Measurements from ENCODE around the gene BCAS3.
A peak's percentile ranks its signal among the peaks of the same experiment; 100 is the strongest.
"Not testable (repeated sequence)": the region's sequence is repeated elsewhere in the genome, so short reads cannot be mapped to it uniquely, and the experiment has no call there.

BCAS3 gene

DNA sequence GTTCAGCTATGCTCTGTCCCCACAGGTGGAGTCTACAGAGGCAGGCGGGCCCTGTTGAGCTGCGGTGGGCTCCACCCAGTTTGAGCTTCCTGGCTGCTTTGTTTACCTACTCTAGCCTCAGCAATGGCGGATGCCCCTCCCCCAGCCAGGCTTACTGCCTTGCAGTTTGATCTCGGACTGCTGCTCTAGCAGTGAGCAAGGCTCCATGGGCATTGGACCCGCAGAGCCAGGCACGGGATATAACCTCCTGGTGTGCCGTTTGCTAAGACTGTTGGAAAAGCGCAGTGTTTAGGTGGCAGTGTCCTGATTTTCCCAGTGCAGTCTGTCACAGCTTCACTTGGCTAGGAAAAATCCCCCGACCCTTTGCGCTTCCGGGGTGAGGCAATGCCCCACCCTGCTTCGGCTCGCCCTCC is 89.1 kb downstream of the BCAS3 start:
- DNase-seq (ENCODE audit: insufficient read length, low spot score) = no peak
- no peak for FAIRE-seq
- TF ChIP-seq PAX5 (IDR thresholded peaks at IDR 0.05; ENCODE audit: insufficient read depth, low read length, severe bottlenecking) (no peak), TAF1 (IDR thresholded peaks at IDR 0.05; ENCODE audit: low read depth, low read length) (no peak), POU2F2 (IDR thresholded peaks at IDR 0.05; ENCODE audit: low read depth, low read length) (no peak), POLR2A (IDR thresholded peaks at IDR 0.05; ENCODE audit: low read depth, low read length) (no peak), SPI1 (IDR thresholded peaks at IDR 0.05; ENCODE audit: low read depth, low read length) (no peak), POLR2AphosphoS5 (IDR thresholded peaks at IDR 0.05; ENCODE audit: low read depth, low read length) (no peak)

DNA sequence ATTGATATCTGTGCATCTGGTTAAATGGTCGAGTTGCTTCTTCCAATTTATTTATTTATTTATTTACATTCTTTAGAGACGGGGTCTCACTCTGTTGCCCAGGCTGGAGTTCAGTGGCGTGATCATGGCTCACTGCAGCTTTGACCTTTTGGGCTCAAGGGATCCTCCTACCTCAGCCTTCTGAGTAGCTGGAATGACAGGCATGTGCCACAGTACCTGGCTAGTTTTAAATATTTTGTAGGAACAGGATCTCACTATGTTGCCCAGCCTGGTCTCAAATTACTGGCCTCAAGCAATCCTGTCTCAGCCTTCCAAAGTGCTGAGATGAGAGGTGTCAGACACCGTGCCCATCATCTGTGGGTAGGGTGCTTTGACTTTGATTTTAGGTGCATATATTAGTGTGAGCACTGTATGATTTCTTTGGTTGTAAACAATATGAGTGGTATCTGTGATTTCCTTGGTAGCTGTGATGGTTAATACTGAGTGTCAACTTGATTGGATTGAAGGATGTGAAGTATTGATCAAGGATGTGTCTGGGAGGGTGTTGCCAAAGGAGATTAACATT is 90.2 kb downstream of the BCAS3 start:
- FAIRE-seq (no peak), DNase-seq (ENCODE audit: insufficient read length, low spot score) (no peak)

DNA sequence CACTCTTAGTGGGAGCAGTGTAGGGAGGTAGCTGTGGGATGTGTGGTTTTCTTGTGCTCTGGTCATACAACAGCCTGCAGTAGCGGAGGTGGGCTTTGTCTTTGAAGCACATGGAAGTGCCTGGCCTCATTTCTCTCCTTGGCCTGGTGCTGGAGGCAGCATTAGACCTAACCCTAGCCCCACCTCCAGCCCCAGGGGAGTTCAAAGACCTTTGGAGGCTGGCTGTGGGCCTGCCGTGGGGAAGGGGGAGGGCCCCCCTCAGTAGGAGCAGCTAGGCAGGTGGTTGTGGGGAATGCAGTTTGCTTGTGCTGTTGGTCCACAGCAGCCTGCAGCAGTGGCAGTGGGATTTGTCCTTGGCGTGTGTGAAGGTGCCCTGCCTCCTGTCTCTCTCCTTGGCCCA is 91.7 kb downstream of the BCAS3 start:
- no peak for FAIRE-seq
- DNase-seq (ENCODE audit: insufficient read length, low spot score) = no peak

More for the DNA sequence above, 90.2 kb downstream of the BCAS3 start:
- no peak for TF ChIP-seq SPI1 (IDR thresholded peaks at IDR 0.05; ENCODE audit: low read depth, low read length)
- TF ChIP-seq PAX5 (IDR thresholded peaks at IDR 0.05; ENCODE audit: insufficient read depth, low read length, severe bottlenecking) = no peak

DNA sequence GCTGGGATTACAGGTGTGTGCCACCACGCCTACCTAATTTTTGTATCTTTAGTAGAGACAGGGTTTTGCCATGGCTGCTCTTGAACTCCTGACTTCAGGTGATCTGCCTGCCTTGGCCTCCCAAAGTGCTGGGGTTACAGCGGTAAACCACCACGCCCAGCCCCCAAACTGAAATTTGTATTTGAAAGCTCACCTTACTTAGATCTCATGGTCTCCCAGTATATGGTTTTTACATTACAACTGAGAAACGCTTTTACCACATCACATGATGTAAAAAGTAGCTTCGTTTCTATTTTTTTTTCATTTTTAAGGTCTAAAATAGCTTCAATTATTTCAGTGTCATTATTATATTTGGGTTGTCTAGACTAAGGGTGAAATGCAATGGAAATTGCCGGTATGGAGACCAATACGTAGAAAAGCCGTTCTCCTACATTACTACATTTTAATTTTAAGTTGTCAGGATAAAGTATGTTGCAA is 93.3 kb downstream of the BCAS3 start:
- TF ChIP-seq PAX5 (IDR thresholded peaks at IDR 0.05; ENCODE audit: insufficient read depth, low read length, severe bottlenecking) = no peak
- no peak for TF ChIP-seq POU2F2 (IDR thresholded peaks at IDR 0.05; ENCODE audit: low read depth, low read length)
- no peak for TF ChIP-seq TAF1 (IDR thresholded peaks at IDR 0.05; ENCODE audit: low read depth, low read length)
- TF ChIP-seq POLR2AphosphoS5 (IDR thresholded peaks at IDR 0.05; ENCODE audit: low read depth, low read length) = no peak
- TF ChIP-seq SPI1 (IDR thresholded peaks at IDR 0.05; ENCODE audit: low read depth, low read length) = no peak
- no peak for TF ChIP-seq POLR2A (IDR thresholded peaks at IDR 0.05; ENCODE audit: low read depth, low read length)
- DNase-seq (ENCODE audit: insufficient read length, low spot score) = no peak
- FAIRE-seq = no peak

More for the DNA sequence above, 91.7 kb downstream of the BCAS3 start:
- TF ChIP-seq POLR2A (IDR thresholded peaks at IDR 0.05; ENCODE audit: low read depth, low read length) (no peak), PAX5 (IDR thresholded peaks at IDR 0.05; ENCODE audit: insufficient read depth, low read length, severe bottlenecking) (no peak), POLR2AphosphoS5 (IDR thresholded peaks at IDR 0.05; ENCODE audit: low read depth, low read length) (no peak), SPI1 (IDR thresholded peaks at IDR 0.05; ENCODE audit: low read depth, low read length) (no peak), POU2F2 (IDR thresholded peaks at IDR 0.05; ENCODE audit: low read depth, low read length) (no peak), TAF1 (IDR thresholded peaks at IDR 0.05; ENCODE audit: low read depth, low read length) (no peak)

DNA sequence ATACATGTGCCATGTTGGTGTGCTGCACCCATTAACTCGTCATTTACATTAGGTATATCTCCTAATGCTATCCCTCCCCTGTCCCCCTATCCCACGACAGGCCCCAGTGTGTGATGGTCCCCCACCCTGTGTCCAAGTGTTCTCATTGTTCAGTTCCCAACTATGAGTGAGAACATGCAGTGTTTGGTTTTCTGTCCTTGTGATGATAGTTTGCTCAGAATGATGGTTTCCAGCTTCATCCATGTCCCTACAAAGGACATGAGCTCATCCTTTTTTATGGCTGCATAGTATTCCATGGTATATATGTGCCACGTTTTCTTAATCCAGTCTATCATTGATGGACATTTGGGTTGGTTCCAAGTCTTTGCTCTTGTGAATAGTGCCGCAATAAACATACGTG is 94.0 kb downstream of the BCAS3 start:
- FAIRE-seq; DNase-seq (ENCODE audit: insufficient read length, low spot score): not testable (repeated sequence)

DNA sequence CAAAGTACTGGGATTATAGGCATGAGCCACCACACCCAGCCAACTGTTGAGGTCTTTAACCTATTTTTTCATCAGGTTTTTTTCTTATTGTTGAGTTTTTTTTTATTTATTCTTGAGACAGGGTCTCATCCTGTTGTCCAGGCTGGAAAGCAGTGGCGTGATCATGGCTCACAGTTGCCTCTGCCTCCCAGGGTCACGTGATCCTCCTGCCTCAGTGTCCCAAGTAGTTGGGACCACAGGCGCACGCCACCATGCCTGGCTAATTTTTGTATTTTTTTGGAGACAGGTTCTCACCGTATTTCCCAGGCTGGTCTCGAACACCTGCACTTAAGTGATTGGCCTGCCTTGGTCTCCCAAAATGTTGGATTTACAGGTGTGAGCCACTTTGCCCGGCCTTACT is 95.9 kb downstream of the BCAS3 start:
- FAIRE-seq (no peak), DNase-seq (ENCODE audit: insufficient read length, low spot score) (no peak)
- TF ChIP-seq PAX5 (IDR thresholded peaks at IDR 0.05; ENCODE audit: insufficient read depth, low read length, severe bottlenecking) (no peak), POLR2A (IDR thresholded peaks at IDR 0.05; ENCODE audit: low read depth, low read length) (no peak), POU2F2 (IDR thresholded peaks at IDR 0.05; ENCODE audit: low read depth, low read length) (no peak), SPI1 (IDR thresholded peaks at IDR 0.05; ENCODE audit: low read depth, low read length) (no peak), POLR2AphosphoS5 (IDR thresholded peaks at IDR 0.05; ENCODE audit: low read depth, low read length) (no peak), TAF1 (IDR thresholded peaks at IDR 0.05; ENCODE audit: low read depth, low read length) (no peak)

DNA sequence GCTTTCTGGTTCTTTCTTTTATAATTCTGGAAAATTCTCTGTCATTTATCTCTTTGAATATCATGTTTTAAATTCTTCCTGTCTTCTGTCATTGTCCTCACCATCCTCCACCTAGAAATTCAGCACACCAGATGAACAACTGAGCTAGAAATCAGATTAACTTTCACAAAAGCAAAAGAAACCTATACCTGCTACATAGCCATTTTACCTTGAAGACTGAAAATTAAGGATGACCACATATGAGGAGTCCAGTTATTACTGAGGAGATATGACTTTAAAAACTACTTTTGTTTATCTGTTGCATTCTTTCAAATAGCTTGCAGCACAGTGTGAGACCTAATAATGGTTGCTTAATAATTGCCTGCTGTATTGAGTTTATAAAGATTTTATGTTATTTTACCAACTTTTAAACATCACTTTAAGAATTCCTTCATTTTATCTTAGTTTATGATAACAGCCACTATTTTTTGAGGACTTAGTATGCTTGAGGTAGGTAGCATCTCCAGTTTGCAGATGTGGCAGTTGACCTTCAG is 104.3 kb downstream of the BCAS3 start:
- FAIRE-seq (no peak), DNase-seq (ENCODE audit: insufficient read length, low spot score) (no peak)
- TF ChIP-seq TAF1 (IDR thresholded peaks at IDR 0.05; ENCODE audit: low read depth, low read length) (no peak), POLR2AphosphoS5 (IDR thresholded peaks at IDR 0.05; ENCODE audit: low read depth, low read length) (no peak), SPI1 (IDR thresholded peaks at IDR 0.05; ENCODE audit: low read depth, low read length) (no peak), POU2F2 (IDR thresholded peaks at IDR 0.05; ENCODE audit: low read depth, low read length) (no peak), POLR2A (IDR thresholded peaks at IDR 0.05; ENCODE audit: low read depth, low read length) (no peak), PAX5 (IDR thresholded peaks at IDR 0.05; ENCODE audit: insufficient read depth, low read length, severe bottlenecking) (no peak)

DNA sequence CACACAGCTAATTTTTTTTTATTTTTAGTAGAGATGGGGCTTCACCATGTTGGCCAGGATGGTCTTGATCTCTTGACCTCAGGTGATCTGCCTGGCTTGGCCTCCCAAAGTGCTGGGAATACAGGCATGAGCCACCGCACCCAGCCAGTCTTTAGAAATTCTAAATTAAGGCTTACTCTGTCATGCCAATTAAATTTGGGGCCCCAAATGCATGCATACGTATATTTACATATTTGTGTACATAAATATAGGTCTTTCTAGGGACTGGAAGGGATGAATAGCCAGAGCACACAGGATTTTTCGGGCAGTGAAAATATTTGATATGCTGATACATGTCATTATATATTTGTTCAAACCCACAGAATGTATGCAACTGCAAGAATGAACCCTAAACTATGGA is 105.1 kb downstream of the BCAS3 start:
- DNase-seq (ENCODE audit: insufficient read length, low spot score) = no peak
- FAIRE-seq = no peak
- TF ChIP-seq TAF1 (IDR thresholded peaks at IDR 0.05; ENCODE audit: low read depth, low read length) (no peak), POLR2A (IDR thresholded peaks at IDR 0.05; ENCODE audit: low read depth, low read length) (no peak), POLR2AphosphoS5 (IDR thresholded peaks at IDR 0.05; ENCODE audit: low read depth, low read length) (no peak), POU2F2 (IDR thresholded peaks at IDR 0.05; ENCODE audit: low read depth, low read length) (no peak), SPI1 (IDR thresholded peaks at IDR 0.05; ENCODE audit: low read depth, low read length) (no peak), PAX5 (IDR thresholded peaks at IDR 0.05; ENCODE audit: insufficient read depth, low read length, severe bottlenecking) (no peak)

DNA sequence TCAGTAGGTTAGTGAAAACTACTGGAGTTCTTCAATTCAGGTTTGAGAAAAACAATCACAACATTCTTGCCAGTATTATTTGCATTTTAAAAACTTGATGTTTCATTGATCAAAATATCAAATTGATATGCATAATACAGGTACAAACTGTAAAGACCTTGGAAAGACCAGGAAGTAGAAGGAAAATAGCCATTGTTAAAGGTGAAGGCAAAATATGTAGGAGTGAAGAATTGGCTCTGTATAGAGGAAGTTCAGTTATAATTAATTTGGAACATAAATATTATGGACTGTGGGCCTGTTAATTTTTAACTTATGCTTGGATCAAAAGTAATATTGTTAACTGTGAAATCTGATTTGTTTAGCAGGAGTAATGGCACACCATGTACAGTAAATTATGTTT is 112.6 kb downstream of the BCAS3 start:
- no peak for FAIRE-seq

DNA sequence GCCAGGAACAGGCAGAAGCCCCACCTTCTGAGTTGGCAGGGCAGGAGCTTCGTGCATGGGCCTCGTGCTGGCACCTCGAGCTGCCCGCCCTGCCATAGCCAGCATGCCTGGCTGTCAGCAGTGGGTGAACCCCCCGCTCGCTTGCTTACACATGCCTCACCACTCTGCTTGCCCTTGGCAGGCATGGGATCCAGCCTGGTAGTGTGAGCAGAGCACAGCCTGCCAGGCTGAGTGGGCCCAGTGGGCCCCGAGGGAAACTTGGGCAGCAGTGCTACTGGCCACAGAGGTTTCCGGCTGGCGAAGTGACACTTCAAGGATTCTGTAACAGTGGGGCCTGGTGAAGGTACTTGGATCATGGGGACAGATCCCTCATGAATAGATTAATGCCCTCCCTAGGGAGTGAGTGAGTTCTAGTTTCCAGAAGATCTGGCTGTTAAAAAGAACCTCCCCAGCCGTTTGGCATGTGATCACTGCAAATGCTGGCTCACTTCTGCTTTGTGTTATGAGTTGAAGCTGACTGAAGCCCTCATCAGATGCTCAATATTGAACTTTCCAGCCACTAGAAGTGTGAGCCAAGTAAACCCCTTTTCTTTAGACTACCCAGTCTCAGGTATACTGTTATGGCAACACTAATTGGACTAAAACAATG is 114.7 kb downstream of the BCAS3 start:
- no peak for DNase-seq (ENCODE audit: insufficient read length, low spot score)
- TF ChIP-seq TAF1 (IDR thresholded peaks at IDR 0.05; ENCODE audit: low read depth, low read length) (no peak), POU2F2 (IDR thresholded peaks at IDR 0.05; ENCODE audit: low read depth, low read length) (no peak), PAX5 (IDR thresholded peaks at IDR 0.05; ENCODE audit: insufficient read depth, low read length, severe bottlenecking) (no peak), POLR2AphosphoS5 (IDR thresholded peaks at IDR 0.05; ENCODE audit: low read depth, low read length) (no peak), SPI1 (IDR thresholded peaks at IDR 0.05; ENCODE audit: low read depth, low read length) (peak; percentile 49; the same call in 1 of the 2 replicates)
- no peak for FAIRE-seq

More for the DNA sequence above, 112.6 kb downstream of the BCAS3 start:
- TF ChIP-seq POLR2A (IDR thresholded peaks at IDR 0.05; ENCODE audit: low read depth, low read length) (no peak), PAX5 (IDR thresholded peaks at IDR 0.05; ENCODE audit: insufficient read depth, low read length, severe bottlenecking) (no peak), POLR2AphosphoS5 (IDR thresholded peaks at IDR 0.05; ENCODE audit: low read depth, low read length) (no peak), POU2F2 (IDR thresholded peaks at IDR 0.05; ENCODE audit: low read depth, low read length) (no peak), SPI1 (IDR thresholded peaks at IDR 0.05; ENCODE audit: low read depth, low read length) (no peak)
- no peak for DNase-seq (ENCODE audit: insufficient read length, low spot score)
